NCI-H345 treated with DMSO at 0.1 percent for 48 hours (cell line): ENCODE data around the gene RET.
A peak's percentile ranks its signal among the peaks of the same experiment; 100 is the strongest.
"Not testable (repeated sequence)": the region's sequence is repeated elsewhere in the genome, so short reads cannot be mapped to it uniquely, and the experiment has no call there.

Source experiments
- DNase-seq: peaks from one replicate; lab custom pipeline; 2025; ENCODE audit not compliant: unreplicated experiment; lab: John Stamatoyannopoulos, UW

Gene RET

GRCh38 chr10:43134126-43134905 lies 57.4 kb downstream of the RET start:
- no peak for DNase-seq

DNA sequence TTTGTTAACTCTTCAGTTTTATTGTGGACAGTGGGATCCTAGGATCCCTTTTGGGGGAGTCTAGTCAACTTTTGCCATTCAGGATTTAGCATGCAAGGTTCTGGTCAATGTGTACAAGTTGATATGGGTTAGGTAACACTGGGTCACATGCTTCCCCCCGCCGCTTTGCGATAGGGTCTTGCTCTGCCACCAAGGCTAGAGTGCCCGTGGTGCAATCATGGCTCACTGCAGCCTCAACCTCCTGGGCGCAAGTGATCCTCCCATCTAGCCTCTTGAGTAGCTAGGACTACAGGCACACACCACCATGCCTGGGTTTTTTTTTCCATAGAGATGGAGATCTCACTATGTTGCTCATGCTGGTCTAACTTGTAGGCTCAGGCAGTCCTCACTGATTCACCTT lies 58.2 kb downstream of the RET start:
- no peak for DNase-seq

DNA sequence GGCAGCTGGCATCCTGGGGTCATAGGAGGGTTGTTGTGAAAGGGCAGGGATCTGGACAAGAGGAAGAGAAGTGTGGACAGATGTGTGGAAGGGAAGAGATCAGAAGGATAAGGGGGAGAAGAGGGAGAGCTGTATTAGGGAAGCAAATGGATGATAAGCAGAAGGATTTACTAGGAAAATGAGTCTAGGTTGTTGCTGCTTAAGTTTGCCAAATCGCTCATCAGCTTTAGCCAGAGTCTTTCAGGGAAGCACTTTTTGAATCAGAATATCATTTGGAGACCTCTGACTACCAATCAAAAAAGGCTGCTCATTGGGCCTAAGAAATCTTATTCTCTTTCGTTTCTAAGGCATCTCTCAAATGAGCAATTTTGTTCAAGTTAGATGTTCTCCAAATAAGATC lies 58.8 kb downstream of the RET start:
- no peak for DNase-seq

- no peak for DNase-seq
Measured at GRCh38 chr10:43136432-43136831, 59.6 kb downstream of the RET start.

DNA sequence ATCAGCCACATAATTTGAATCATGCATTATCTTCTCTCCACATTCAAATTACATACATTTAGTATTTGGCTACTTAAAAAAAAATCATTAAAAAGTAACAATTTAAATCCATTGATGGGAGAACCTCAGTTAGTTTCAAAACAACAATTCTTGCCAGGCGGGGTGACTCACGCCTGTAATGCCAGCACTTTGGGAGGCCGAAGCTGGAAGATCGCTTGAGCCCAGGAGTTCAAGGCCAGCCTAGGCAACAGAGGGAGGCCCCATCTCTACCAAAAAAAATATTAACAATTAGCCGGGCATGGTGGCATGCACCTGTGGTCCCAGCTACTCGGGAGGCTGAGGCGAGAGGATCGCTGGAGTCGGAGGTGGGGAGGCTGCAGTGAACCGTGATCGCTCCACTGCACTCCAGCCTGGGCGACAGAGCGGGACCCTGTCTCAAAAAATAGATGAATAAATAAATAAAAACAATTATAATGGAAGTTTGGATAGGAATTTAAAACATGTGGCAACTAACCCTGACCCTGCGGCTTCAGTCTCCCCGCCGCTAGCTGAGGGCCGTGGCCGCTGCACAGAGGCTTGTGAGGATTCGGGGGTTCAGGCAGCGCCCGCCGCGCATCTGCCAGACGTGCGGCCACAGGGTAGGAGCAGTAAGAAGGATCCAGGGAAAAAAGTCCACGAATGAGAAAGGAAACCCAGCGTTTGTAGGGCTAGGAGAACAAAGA lies 60.3 kb downstream of the RET start:
- no peak for DNase-seq

GRCh38 chr10:43137717-43138020 lies 60.8 kb downstream of the RET start:
- DNase-seq: no peak

DNA sequence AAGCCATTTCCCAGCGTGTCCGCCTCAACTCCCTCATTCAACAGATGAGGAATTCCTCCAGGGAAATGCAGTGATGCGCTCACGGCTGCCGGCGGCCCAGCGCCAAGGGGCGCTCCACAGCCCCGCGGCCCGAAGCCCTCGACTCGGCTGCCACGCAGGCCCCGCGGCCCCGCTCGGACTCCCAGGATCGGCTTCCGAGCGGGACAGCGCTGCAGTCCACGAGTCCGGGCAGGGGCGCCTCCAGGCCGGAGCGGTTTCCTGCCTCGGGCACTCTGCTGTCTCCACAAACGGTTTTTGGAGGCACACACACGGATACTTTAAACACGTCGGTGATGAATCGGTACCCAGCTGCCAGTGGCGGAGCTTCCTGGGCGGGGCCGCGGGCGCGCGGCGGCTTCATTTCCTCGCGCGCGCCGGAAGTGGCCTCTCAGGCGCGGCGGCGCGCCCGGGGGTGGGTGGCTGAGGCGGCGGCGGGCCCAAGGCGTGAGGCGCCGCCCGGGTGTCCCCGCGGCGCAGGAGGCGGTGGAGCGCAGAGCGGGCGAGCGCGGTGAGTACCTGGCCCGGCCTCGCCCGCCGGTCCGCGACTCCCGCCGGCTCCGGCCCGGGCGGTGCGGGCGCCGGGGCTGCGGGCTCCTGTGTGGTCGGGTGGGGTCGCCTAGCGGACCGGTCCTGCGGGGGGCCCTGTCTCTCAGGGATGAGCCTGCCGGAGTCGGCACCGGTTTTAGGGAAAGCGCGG lies 61.3 kb downstream of the RET start, which contains the start of gene CSGALNACT2:
Gene CSGALNACT2, plus strand, starts transcription at position 425 of the 736 bp plus-strand sequence. CDS start 16,705 bp downstream, outside the sequence.
- DNase-seq: peak; percentile 43

DNA sequence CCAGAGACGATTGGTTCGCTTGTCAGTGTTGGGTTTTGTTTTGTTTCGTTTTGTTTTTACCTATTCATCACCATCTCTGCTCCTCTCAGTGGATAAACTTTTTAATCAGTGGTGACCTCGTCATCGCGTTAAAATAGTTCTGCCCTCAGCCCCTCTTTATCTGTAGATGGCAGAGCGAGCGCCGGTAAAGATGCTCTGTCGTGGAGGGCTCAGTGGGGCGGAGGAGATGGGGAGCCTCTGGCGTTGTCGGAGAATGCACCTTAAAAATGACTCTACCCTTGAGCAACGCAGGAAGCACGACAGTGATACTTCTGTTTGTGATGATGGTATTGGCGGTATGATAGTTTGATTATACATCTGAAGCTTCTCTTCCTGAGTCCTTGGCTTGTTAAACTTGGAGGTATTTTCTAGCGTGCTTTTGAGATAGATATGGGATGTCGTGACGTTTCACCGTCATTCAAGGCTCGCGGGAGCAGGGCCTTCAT lies 61.9 kb downstream of the RET start:
- DNase-seq: no peak

DNA sequence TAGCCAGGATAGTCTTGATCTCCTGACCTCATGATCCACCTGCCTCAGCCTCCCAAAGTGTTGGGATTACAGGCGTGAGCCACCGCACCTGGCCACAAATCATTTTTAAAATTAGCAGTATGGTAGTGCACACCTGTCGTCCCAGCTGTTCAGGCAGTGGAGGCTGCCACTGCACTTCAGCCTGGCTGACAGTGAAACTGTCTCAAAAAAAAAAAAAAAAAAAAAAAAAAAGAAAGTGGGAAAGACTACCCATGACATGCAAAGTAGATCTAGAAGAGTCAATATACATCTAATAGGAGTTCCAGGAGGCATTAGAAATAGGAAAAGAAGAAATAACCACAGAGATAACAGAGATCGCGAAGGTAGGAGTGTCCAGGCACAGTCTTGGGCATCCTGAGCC lies 64.6 kb downstream of the RET start:
- DNase-seq: no peak

DNA sequence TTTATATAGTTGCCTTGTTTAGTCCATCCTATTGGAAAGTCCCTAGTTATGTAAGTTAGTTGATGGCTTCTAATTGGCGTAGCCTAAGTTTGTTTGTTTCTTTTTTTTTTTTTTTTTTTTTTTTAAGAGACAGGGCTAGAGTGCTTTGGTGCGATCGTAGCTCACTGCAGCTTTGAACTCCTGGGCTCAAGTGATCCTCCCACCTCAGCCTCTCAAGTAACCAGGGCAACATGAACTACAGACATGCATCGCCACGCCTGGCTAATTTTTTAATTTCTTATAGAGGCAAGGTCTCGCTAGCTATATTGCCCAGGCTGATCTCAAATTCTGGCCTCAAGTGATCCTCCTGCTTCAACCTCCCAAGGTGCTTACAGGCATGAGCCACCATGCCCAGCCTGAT lies 68.4 kb downstream of the RET start:
- no peak for DNase-seq

DNA sequence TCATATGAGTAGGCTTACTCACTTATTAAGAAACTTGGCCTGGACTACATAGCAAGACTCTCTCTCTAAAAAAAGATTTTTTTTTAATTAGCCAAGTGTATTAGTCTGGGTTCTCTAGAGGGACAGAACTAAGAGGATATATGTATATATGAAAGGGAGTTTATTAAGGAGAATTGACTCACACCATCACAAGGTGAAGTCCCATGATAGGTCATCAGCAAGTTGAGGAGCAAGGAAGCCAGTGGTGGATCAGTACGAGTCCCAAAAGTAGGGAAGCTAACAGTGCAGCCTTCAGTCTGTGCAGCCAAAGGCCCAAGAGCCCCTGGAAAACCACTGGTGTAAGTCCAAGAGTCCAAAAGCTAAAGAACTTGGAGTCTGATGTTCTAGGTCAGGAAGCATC lies 69.1 kb downstream of the RET start:
- not testable (repeated sequence) for DNase-seq

DNA sequence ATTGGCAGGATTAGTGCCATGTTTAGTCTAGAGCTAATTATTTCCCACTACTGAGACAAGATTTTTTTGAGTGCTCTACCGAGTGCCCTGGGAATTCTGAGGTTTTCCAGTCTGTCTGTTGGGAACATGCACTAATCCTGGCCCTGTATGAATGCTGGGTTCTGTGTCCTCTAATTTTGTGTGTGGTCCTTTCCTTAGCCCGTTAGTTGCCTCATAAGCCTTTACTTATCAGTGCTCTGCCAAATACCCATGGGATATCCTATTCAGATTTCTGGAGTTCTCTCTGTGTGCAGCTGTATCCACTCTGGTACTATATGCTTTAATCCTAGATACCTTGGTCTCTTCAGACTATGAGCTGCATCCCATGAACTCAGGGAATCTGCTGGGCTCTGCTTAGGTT lies 74.5 kb downstream of the RET start:
- no peak for DNase-seq

- no peak for DNase-seq
Measured at GRCh38 chr10:43153901-43154300, 77.0 kb downstream of the RET start.

GRCh38 chr10:43155221-43155620 lies 78.4 kb downstream of the RET start:
- no peak for DNase-seq

DNA sequence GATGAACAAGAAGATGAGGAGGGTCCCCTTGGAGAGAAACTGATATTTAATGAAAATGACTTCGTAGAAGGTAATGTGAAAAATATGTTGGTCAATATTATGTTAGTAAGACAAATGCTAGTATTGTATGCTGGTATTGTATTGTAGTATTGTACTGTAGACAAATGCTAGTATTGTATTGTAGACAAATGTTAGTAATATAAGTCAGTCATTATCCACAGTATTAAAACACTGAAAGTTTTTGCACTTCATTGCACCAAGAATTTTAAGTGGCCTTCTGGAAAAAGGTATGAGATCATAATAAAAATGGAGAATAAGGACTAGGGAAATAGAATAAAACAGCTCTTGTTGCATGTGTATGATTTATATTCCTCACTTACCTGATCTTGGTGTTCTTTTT lies 78.9 kb downstream of the RET start:
- no peak for DNase-seq

DNA sequence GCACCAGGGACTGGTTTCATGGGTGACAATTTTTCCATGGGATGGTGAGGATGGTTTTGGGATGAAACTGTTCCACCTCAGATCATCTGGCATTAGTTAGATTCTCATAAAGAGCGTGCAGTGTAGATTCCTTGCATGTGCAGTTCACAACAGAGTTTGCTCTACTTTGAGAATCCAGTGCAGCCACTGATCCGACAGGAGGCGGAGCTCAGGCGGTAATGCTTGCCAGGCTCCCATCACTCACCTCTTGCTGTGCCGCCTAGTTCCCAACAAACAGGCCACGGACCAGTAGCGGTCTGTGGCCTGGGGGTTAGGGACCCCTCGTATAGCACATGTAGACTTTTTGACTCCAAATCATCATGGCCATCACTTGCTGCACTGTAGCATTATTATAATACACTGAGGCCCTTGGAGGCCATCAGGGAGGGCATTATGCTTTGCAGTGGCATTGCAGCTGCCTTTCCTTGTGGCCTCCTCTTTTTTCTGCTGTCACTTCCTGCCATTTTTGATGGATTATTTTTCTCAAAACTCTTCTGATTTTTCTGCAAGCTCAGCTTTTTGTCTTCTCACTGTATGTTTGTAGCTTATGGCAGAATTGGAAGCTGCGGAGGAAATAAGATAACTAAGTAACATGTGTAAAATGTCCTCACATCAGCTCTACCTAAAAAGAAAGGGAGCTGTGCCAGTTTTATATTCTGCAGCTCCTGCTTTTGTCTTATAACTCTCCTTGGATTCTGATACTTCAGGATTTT lies 79.9 kb downstream of the RET start:
- DNase-seq: no peak

- no peak for DNase-seq
Measured at GRCh38 chr10:43158636-43159035, 81.8 kb downstream of the RET start.

- DNase-seq: no peak
Measured at GRCh38 chr10:43160046-43160920, 83.4 kb downstream of the RET start.

DNA sequence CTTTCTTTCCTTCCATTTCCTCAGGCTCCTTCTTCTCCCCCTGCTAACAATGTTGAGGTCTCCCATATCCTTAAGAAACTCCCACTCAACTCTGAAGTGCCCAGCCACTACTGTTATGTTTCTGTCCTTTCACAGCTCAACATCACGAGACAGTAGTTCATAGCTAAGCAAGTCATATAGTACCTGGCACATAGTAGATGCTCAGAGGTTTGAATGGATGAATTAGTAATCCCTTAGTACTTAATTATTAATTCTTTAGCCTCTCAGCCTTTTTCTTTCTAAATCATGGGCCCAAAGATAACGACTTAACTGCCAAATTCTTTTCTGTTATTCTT lies 84.0 kb downstream of the RET start:
- DNase-seq: no peak

- DNase-seq: no peak
Measured at GRCh38 chr10:43162604-43163003, 85.7 kb downstream of the RET start.
